Islet of Langerhans (tissue), 1 donor: Measurements from ENCODE around the gene ADD1.
"Not testable (repeated sequence)": the region's sequence is repeated elsewhere in the genome, so short reads cannot be mapped to it uniquely, and the experiment has no call there.

Experiments used
- FAIRE-seq: peaks from one replicate; lab custom pipeline; 2011; peaks lifted over from hg19 to GRCh38; lab: Jason Lieb, UNC

ADD1 gene

DNA sequence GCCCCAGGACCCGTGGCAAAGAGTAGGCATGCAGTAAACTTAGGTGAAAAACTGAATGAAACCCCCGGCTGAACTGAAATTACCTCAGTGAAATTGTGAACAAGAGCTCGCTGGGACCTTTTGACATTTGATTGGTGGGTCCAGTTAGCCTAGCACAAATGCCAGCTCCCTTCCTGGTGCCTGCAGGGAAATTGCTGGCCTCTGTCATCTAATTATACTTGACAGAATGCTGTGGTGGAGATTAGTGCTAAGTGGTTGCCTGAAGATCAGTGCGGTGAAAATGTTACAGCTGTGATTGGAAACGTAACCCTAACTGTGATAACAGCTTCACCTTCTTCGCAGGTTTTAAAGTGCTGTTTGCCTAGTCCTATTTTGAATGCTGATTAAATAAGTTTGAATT, 43.0 kb downstream of the ADD1 start:
- peak; percentile 70 for FAIRE-seq

DNA sequence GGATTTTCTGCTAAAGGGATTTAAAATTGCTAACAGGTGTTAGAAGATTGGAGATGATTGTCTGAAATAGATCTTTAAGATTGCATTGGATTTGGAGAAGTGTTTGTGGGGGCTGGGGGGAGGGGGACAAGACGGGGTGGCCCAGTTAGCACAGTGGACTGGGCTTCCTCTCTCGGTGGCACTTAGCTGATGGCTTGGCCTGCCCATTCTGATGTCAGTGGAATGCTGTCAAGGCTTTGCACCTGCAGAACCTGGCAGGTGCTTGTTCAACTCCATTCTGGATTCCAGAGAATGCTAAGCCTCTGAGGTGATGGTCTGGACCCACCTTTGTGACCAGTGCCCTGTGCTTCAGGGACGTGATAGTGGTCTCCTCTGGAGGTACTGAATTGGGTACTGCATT, 43.7 kb downstream of the ADD1 start:
- FAIRE-seq = no peak

DNA sequence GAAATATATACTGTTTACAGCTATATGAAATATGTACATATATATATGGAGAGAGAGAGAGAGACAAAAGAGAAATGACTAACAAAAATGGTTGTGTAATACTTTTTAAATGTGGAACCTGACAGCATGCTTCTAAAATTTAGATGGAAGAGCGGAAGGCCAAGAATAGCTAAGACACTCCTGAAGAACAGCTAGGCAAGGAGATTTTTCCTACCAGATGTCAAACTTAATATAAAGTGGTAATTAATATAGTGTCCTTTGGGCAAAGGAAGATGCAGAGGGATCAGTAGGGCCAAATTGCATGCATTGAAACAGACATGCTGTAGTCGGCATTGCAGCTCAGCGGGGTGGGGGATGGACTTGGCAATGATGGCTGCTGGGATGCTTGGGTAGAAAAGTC, 45.2 kb downstream of the ADD1 start:
- no peak for FAIRE-seq

GRCh38 chr4:2891294-2891693, 47.6 kb downstream of the ADD1 start:
- FAIRE-seq = no peak

GRCh38 chr4:2893772-2894171, 50.1 kb downstream of the ADD1 start:
- FAIRE-seq = no peak

DNA sequence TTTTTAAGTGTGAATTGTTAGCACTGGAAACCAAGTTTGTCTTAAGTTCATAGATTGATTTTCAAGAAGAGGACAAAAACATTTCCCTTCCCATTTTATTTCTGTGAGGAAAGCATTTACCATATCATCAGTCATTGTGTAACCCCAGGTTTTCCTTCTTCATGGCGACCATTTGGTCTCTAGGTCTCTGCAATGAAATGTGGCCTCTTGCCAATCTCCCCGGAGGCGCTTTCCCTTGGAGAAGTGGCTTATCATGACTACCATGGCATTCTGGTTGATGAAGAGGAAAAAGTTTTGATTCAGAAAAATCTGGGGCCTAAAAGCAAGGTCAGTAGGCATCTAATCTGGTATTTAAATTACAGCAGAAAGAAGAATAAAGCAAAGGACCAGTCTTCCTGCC, 54.4 kb downstream of the ADD1 start:
- FAIRE-seq = no peak

GRCh38 chr4:2900741-2901140, 57.1 kb downstream of the ADD1 start:
- FAIRE-seq = no peak

DNA sequence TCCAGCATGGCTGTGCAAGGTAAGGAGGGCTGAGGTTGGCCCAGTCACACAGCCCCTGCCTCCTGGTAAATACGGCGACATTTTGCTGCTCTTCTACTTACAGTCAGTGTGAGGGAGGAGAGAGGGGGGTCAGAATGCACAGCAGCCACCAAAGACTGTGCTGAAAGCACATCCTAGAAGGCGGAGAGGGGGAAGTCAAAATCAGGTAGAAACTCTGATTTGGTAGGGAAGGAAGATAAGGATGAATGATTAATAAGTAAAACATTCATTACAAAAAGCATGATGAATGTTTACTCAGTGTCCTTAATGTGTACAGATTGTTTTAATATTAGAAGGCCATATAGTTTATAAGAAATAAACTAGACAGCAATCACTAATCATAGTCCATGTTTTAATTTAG, 57.5 kb downstream of the ADD1 start:
- peak; percentile 36 for FAIRE-seq

DNA sequence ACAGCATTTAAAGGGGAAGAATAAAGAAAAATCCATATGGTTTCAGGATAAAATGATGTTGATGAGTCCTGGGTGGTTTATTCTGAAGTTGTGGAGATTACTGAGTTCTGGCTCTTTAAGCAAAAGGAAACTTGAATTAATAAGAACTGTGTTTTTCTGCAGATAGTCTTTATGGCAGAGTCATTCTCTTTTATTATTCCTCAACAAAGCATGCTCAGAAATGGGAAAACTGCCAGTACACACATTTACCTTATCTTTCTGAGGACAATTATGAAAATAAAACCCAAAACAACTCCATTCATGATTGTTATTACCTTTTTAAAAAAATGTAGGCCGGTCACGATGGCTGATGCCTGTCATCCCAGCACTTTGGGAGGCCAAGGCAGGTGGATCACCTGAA, 58.5 kb downstream of the ADD1 start:
- FAIRE-seq = peak; percentile 45

GRCh38 chr4:2905544-2905943, 61.9 kb downstream of the ADD1 start:
- FAIRE-seq = no peak

DNA sequence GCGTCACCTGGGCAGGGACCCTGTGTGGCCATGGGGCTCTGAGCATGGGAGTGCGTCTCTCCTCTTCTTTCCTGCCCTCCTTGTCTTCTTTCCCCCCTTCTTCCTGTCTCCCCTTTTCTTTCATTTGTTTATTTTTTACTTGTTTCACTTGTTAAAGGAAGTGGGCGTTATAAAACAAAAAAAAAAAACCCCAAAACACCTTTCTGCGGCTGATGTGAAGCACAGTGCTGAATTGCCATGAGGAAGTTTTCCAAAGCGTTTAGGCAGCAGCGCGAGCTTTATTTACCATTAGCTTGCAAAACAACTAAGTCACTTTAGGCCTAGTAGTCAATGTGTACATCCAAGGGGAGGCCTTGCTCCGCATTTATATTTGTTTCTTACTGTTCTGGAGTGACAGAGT, 62.6 kb downstream of the ADD1 start:
- no peak for FAIRE-seq

DNA sequence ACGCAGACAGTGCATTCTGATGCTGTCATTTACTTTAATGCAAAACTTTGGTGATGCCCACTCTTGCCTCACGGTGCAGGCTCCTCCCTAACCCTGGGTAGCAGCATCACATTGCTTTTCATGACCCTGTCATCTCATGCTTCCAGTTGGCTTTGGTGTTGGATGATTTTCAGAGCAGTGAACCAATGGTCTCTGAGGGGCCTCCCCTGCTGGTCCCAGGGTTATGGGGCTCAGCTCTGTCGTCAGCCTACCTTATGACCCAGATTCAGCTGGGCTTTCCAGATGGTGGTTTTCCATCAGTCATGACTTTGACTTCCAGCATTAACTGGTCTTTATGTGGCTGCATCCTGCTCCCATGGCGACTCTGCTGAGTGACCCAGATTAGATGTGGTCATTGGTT, 63.6 kb downstream of the ADD1 start:
- no peak for FAIRE-seq

DNA sequence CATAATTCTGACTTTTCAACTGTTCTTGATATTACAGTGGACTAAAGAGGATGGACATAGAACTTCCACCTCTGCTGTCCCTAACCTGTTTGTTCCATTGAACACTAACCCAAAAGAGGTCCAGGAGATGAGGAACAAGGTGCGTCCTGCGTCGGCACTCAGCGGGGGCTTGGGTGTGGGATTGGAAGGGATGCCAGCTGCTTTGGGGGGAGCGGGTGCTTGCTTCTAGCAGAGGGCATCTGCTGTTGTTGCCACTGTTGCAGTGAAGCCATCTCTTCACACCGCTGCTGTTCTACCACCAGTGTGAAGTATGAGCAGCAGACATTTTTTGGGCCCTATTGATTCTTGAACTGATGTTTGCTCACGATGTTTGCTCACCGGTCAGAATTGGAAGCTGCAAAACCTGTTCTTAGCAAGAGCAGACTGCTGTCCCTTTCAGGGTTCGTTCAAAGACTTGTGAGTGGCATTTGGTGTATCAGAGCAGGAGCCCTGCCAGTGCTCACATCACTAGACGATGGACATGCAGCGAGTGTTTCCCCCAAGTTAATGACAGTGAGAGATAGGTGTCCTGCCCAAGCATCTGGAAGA, 64.2 kb downstream of the ADD1 start:
- no peak for FAIRE-seq

DNA sequence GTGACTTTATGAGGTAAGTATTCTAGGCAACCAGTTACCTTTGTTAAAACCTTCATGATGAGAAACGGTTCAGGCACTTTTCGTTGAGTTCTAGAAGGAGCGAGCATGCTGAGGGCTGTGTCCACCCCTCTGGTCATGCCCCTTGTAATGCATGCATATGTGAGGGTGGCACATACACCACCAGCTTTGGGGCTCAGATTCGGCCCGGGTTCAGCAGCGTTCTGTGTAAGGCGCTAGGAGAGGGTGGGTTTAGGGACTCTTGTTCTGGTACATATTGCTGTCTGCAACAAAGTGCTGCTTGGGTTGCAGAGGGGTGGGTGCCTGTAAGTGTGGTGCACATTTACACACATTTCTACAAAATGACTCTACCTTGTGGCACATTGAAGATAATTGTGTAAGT, 65.0 kb downstream of the ADD1 start:
- FAIRE-seq = no peak

DNA sequence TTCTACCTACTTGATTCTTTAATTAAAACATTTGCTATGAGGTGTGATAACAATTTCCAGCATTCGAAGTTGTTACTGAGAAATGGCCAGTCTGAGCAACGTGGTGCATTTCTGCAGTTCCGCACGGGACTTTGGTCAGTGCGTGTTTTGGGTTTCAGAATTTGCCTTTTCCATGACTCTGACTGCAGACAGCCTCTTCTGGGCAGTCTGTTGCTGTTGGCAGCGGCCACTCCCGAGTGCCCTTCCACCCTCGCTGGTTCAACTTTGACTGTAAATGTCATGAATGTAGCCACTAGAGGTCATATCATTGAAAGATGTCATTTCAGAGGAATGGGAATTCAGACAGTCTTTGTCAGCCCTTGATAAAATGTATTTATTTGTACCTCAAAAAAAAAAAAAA, 65.9 kb downstream of the ADD1 start:
- no peak for FAIRE-seq

DNA sequence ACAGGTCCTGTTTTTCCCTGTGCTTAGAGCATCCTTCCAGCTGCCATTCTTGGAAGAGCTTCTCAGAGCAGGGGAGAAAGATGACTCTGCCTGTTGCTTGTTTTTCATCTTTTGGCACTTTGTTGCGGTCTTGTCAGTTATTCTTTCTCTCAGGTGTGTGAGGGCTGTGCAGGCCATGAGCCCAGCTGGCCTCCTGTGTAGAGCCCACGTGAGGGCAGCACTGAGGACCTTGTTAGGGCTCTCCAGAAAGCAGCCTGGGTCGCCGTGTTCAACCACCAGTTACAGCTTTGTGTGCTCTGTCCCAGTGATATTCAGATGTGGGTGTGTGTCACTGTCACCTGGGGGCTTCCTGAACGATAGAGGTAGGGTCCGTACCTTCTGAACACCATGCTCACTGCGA, 66.8 kb downstream of the ADD1 start:
- no peak for FAIRE-seq

- no peak for FAIRE-seq
These were observed 68.2 kb downstream of the ADD1 start for GRCh38 chr4:2911868-2912267.

- FAIRE-seq = peak; percentile 56
These were observed 69.5 kb downstream of the ADD1 start for GRCh38 chr4:2913168-2913567.

DNA sequence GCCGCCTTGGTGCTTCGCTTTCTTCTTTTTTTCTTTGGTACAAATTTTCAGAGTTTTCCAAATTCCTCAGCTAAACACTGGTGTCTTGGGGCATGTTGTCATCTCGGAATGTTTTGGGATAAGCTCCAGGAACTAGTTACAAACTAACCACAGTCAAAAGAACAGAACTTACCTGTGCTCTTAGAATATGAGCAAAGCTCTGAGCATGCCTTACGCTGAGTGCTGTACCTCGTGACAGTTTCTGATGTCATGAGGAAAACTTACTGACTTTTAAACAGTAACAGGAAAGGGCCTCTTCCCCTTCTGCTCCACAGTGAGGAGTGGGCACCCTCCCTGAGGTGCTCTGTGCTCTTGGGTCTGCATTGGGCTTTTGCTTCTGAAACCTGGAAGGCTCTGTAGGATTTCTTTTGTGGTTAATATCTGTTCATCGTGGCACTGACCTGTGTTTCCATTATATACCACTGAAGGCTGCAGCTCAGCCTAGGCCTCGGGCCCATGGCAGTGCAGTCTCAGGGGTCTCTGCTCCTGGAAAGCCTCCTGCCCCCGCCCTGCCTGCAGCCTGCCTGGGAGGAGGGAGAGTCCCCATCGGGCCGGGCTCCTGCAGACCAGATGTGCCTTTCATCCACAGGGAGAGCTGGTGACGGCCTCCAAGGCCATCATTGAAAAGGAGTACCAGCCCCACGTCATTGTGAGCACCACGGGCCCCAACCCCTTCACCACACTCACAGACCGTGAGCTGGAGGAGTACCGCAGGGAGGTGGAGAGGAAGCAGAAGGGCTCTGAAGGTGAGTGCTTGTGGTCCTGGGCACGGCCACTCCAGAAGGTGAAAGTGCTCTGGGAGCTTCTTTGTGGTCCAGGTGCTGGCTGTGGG, 70.8 kb downstream of the ADD1 start:
- FAIRE-seq = no peak

GRCh38 chr4:2915789-2916188, 72.1 kb downstream of the ADD1 start:
- FAIRE-seq = no peak

DNA sequence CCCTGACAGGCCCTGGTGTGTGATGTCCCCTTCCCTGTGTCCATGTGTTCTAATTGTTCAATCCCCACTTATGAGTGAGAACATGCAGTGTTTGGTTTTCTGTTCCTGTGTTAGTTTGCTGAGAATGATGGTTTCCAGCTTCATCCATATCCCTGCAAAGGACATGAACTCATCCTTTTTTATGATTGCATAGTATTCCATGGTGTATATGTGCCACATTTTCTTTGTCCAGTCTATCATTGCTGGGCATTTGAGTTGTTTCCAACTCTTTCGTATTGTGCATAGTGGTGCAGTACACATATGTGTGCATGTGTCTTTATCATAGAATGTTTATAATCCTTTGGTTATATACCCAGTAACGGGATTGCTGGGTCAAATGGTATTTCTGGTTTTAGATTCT, 73.1 kb downstream of the ADD1 start:
- FAIRE-seq = not testable (repeated sequence)

DNA sequence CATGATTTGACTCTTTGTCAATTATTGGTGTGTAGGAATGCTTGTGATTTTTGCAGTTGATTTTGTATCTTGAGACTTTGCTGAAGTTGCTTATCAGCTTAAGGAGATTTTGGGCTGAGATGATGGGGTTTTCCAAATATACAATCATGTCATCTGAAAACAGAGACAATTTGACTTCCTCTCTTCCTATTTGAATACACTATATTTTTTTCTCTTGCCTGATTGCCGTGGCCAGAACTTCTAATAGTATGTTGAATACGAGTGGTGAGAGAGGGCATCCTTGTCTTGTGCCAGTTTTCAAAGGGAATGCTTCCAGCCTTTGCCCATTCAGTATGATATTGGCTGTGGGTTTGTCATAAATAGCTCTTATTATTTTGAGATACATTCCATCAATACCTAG, 74.7 kb downstream of the ADD1 start:
- not testable (repeated sequence) for FAIRE-seq

- FAIRE-seq = not testable (repeated sequence)
These were observed 75.1 kb downstream of the ADD1 start for GRCh38 chr4:2918714-2919113.

DNA sequence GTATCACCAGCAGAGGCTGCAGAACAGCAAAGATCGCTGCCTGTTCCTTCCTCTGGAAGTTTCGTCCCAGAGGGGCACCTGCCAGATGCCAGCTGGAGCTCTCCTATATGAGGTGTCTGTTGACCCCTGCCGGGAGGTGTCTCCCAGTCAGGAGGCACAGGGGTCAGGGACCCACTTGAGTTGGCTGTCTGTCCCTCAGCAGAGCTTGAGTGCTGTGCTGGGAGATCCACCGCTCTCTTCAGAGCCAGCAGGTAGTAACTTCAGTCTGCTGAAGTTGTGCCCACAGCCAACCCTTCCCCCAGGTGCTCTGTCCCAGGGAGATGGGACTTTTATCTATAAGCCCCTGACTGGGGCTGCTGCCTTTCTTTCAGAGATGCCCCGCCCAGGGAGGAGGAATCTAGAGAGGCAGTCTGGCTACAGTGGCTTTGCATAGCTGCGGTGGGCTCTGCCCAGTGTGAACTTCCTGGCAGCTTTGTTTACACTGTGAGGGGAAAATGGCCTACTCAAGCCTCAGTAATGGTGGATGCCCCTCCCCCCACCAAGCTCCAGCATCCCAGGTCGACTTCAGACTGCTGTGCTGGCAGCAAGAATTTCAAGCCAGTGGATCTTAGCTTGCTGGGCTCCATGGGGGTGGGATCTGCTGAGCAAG, 78.9 kb downstream of the ADD1 start:
- not testable (repeated sequence) for FAIRE-seq
